ENCODE results near the gene SMOC1. TPM values are rescaled to one million over a fixed set of nuclear protein-coding genes. Genes with fewer than 3 reads are reported as not detected.

Gene SMOC1
- total RNA-seq, 1 donor from 2014 or later: 12.2 TPM

- FAIRE-seq: no peak
- no peak for DNase-seq (ENCODE audit: low spot score in 2 of 2)
Observed at GRCh38 chr14:70067810-70068209, 188.6 kb downstream of the SMOC1 start.

DNA sequence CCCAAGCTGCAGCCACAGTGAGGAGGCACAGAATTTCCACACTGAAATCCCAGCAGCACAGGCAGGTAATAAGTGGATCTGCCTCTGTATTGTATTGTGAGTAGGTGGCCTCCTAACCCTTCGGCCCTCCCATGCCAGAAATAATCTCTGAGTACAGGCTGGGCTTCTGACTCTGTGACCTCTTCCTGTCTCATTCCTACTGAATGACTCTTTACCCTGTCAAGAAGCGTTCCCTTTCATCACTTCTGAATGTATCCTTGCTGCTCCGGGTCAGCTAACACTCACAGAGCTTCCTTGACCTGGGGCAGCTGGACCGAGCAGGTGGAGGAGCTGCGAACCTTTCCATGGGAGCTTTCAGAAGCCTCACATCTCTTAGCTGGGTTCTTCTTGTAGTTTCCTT is 190.0 kb downstream of the SMOC1 start:
- FAIRE-seq: no peak

GRCh38 chr14:70073924-70074566 is 194.8 kb downstream of the SMOC1 start:
- DNase-seq (ENCODE audit: low spot score in 2 of 2) (peak; percentile 37 to 55), FAIRE-seq (no peak)

More for the DNA sequence above, 190.0 kb downstream of the SMOC1 start:
- no peak for DNase-seq (ENCODE audit: low spot score in 2 of 2)

- DNase-seq (ENCODE audit: low spot score in 2 of 2) (no peak), FAIRE-seq (no peak)
Observed at GRCh38 chr14:70077005-70077404, 197.8 kb downstream of the SMOC1 start.

DNA sequence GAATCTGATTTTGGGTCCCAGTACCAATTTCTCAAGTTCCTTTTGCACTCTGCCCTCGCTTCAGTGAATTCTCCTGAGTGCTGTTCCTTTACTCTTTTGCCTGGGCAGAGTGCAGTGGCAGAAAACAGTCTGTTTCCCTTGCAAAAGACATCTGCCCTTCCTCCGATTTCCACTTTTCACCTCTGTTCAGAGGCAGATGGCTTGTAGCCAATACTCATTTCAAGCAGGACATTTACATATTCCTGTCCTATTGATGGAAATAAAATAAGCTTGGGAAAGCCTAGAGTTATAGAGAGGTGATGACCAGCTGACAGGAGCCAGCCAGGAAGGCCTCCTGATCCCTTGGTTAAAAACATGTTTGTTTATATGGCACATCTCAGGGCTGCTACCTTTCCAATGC is 198.5 kb downstream of the SMOC1 start:
- DNase-seq (ENCODE audit: low spot score in 2 of 2) (no peak), FAIRE-seq (no peak)

GRCh38 chr14:70078329-70078728 is 199.1 kb downstream of the SMOC1 start:
- FAIRE-seq (no peak), DNase-seq (ENCODE audit: low spot score in 2 of 2) (no peak)

DNA sequence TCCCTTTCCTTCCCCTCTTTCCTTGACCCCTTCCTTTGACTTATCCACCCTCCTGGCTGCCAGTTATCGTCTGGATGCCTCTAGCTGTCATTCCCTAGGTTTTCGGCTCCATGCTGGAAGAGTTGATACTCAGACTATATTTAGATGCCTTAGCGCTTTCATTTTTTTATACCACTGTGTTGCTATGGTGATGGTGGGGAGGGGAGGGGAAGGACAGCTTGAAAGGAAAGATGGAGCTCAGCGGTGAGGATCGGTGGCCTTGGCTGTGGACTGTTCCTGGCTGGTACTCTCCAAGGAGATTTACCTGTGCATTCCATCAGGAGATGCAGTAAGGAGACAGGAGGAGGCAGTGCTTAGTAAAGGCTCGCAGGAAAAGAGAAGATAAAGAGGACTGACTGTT is 200.9 kb downstream of the SMOC1 start:
- DNase-seq (ENCODE audit: low spot score in 2 of 2) (no peak), FAIRE-seq (no peak)

Other genes starting within 250 kb of the SMOC1 start
- gene SRSF5, start 112.3 kb upstream of the SMOC1 start, total RNA-seq: 120 TPM
- not detected for gene SLC10A1, start 82.2 kb upstream of the SMOC1 start, total RNA-seq